SJSA1 (cell line): ENCODE results near the gene DNAJC17. TPM values are rescaled to one million over a fixed set of nuclear protein-coding genes. Genes with fewer than 3 reads are reported as not detected.

Source experiments
- DNase-seq, 2 experiments: peaks; one replicate each; pipeline ENCODE4 v3.0.0-alpha.2; 2015 to 2020; ENCODE audit warnings: low spot score in 2 of 2, low read depth in 1 of 2
- H3K27ac ChIP-seq: fragments of 250-450 bp; sonication (Bioruptor Pico); 2 replicates; pipeline ENCODE4 v1.5.1; 2020; ENCODE audit warnings: mild to moderate bottlenecking, moderate library complexity
- H3K27me3 ChIP-seq: fragments of 250-450 bp; sonication (Bioruptor Pico); replicated peaks from 2 replicates; pipeline ENCODE4 v1.5.1; 2020; ENCODE audit warnings: mild to moderate bottlenecking, moderate library complexity
- H3K36me3 ChIP-seq: fragments of 250-450 bp; sonication (Bioruptor Pico); 2 replicates; pipeline ENCODE4 v1.5.1; 2020; ENCODE audit warnings: mild to moderate bottlenecking
- H3K4me1 ChIP-seq: fragments of 250-450 bp; sonication (Bioruptor Pico); replicated peaks from 2 replicates; pipeline ENCODE4 v1.6.1; 2021; ENCODE audit warnings: mild to moderate bottlenecking
- H3K4me3 ChIP-seq: fragments of 250-450 bp; sonication (Bioruptor Pico); 2 replicates; pipeline ENCODE4 v1.5.1; 2020; ENCODE audit warnings: mild to moderate bottlenecking
- H3K9me3 ChIP-seq: fragments of 250-450 bp; sonication (Bioruptor Pico); replicated peaks from 2 replicates; pipeline ENCODE4 v1.5.1; 2020; ENCODE audit warnings: mild to moderate bottlenecking
- total RNA-seq: library from RNA; depleted of rRNA; stranded (reverse); fragments of >200 nt; shearing (Covaris generic); gene quantifications from 2 replicates; pipeline ENCODE4 v1.2.3, GENCODE V29; 2014

DNAJC17 gene
- total RNA-seq, 1 experiment from 2014 or later, result 51.7 TPM

DNA sequence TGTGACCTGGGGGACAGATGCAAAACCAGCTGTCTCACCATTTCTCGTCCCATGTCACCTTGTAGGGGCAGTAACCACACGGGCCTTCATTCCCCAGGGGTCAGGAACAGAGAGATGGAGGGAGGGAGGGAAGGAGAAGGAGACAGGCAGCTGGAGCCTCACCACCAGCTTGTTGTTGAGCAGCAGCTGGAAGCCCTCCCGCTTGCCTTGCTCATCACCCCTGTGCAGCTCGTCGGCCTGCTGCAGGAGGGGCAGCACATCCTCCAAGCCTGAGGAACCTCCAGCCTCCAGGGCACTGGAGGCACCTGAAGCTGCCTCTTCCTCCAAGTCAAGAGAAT lies 62.5 kb downstream of the DNAJC17 start:
- Histone ChIP-seq H3K27ac (no peak overlapping the region), H3K4me3 (no peak overlapping the region), H3K9me3 (no peaks in the 10 kb centered on the region), H3K27me3 (no peaks in the 10 kb centered on the region), H3K4me1 (no peaks in the 10 kb centered on the region), H3K36me3 (peaks cover 79% of the 10 kb centered on the region)
- no peak for DNase-seq

DNA sequence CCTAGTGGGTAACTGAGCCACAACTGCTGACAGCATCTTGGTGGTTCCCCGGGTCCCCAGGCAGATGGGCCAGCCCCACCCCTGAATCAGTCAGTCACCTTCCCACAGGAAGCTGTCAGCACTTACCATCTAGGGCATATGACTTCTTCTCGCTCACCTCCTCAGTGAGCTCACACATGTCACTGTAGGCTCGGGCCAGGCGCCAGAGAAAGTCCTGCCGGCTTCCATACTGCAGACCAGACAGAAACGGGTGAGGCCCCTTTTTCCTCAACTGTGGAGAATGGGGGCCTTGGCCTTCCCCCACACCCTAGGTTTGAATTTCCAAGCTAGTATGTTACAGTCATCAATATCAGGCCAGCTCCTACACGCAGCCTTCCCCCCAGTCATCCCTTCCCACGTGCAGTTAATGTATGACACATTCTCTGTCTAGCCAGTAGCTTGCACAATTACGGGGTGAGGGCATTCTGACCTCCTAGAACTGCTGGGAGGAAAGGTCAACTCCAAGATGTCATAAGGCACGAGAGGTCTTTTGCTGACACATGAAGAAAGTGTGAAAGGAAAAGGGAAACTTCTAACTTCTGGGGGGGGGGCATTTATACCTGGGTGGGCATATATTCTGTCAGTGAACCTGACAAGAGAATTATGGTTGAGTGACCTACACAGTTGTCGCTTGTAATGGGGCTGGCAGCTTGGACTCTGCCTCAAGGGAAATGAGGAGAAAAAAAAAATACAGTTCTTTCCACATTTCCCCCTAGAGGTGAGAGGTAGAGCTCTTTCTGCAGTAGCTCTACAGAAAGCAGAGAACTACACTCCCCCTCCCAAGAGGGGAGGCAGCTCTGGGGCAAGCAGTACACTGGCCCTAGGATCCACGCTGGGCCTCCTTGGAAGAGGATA lies 63.1 kb downstream of the DNAJC17 start:
- Histone ChIP-seq H3K4me3 (no peak overlapping the region), H3K27ac (no peak overlapping the region), H3K4me1 (no peaks in the 10 kb centered on the region), H3K9me3 (no peaks in the 10 kb centered on the region), H3K36me3 (peaks cover 79% of the 10 kb centered on the region), H3K27me3 (no peaks in the 10 kb centered on the region)
- DNase-seq, result no peak

DNA sequence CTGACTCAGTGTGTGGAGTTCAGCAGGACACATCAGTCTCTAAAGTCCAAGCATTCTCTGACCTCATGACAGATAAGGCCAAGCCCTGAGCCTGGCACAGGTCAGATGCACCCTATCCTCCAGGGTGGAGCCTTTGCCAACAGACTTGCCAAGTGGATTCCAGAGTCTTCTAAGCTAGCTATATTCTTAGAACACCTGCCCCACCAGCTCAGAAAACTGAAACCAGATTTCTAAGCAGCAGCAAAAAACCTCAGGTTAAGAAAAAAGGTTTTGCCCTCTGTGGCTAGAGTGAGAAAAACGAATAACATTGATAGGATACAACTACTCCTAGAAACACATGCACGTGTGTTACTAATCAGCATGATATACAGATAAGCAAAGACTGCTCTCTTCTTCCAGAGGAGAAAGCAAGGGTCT lies 63.8 kb downstream of the DNAJC17 start:
- no peak overlapping the region for H3K27ac ChIP-seq

DNA sequence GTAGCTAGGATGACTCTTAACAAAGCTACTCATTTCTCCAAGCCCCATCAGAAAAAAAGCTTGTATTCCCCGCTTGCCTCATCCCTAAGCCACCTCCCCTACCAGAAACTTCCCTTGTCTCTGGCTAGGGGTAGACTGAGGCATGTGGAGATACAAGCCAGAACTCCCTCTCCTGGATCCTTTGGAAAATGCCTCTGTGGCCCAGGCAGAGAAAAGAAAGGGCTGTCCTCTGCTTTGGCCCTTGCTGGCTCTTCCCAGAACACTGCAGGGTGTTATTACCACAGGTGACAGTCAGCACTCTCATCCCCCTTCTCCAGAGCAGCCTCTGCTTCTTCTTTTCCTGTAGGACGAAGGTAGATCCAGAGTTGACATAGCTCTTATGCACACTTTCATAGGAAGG lies 67.4 kb downstream of the DNAJC17 start:
- Histone ChIP-seq H3K27ac (no peak overlapping the region), H3K4me1 (no peaks in the 10 kb centered on the region), H3K27me3 (no peaks in the 10 kb centered on the region), H3K9me3 (no peaks in the 10 kb centered on the region), H3K36me3 (peaks cover 100% of the 10 kb centered on the region), H3K4me3 (no peak overlapping the region)
- DNase-seq, result no peak

More for the DNA sequence above, 63.8 kb downstream of the DNAJC17 start:
- Histone ChIP-seq H3K4me3 (no peak overlapping the region), H3K36me3 (peaks cover 83% of the 10 kb centered on the region), H3K27me3 (no peaks in the 10 kb centered on the region), H3K4me1 (no peaks in the 10 kb centered on the region), H3K9me3 (no peaks in the 10 kb centered on the region)
- no peak for DNase-seq

- no peak overlapping the region for H3K4me3 ChIP-seq
- peaks cover 98% of the 10 kb centered on the region for H3K36me3 ChIP-seq
- no peaks in the 10 kb centered on the region for H3K27me3 ChIP-seq
- DNase-seq, result no peak
- H3K27ac ChIP-seq, result no peak overlapping the region
- H3K4me1 ChIP-seq, result no peaks in the 10 kb centered on the region
- H3K9me3 ChIP-seq, result no peaks in the 10 kb centered on the region
Observed at GRCh38 chr15:40739047-40739446, 68.2 kb downstream of the DNAJC17 start.

DNA sequence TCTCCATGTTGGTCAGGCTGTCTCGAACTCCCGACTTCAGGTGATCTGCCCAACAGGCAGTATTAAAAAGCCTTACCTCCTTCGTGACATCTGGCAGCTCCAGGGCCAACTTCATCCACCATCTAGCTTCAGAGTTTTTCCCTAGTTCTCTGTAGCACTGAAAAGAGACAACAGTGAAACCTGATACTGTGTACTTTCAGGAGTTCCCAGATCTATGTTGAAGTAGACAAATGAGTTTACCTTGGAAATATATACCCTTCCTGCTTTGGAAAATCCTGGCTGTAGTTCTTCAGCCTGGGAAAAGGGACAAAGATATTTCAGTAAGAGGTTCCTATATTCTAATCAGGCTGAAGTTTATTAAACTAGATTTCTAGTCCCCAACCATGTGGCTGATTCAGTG lies 70.2 kb downstream of the DNAJC17 start:
- no peak for DNase-seq
- H3K36me3 ChIP-seq, result peaks cover 98% of the 10 kb centered on the region

DNA sequence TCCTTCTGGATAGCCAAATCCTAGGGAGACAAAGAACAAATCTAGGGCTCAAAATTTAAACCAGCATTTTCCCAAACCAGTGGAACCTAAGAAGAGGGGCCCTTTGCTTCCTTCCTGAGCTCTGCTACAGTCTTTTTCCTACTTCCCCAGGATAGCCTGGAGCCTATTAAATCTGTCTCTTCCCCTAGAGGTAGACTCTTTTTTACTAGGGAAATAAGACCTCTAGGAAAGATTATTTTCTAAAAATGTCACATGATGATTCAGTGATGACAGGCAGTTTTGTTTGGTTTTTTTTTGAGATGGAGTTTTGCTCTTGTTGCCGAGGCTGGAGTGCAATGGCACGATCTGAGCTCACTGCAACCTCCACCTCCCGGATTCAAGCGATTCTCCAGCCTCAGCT lies 70.7 kb downstream of the DNAJC17 start:
- no peak overlapping the region for H3K27ac ChIP-seq
- H3K4me3 ChIP-seq, result no peak overlapping the region
- DNase-seq, result no peak
- no peaks in the 10 kb centered on the region for H3K9me3 ChIP-seq
- H3K4me1 ChIP-seq, result no peaks in the 10 kb centered on the region
- H3K36me3 ChIP-seq, result peaks cover 98% of the 10 kb centered on the region
- H3K27me3 ChIP-seq, result no peaks in the 10 kb centered on the region

More for the DNA sequence above, 70.2 kb downstream of the DNAJC17 start:
- H3K4me1 ChIP-seq, result no peaks in the 10 kb centered on the region
- H3K9me3 ChIP-seq, result no peaks in the 10 kb centered on the region
- H3K27ac ChIP-seq, result no peak overlapping the region
- H3K4me3 ChIP-seq, result no peak overlapping the region
- H3K27me3 ChIP-seq, result no peaks in the 10 kb centered on the region

GRCh38 chr15:40731034-40731433 lies 76.2 kb downstream of the DNAJC17 start:
- H3K27me3 ChIP-seq, result no peaks in the 10 kb centered on the region
- no peak overlapping the region for H3K4me3 ChIP-seq
- H3K36me3 ChIP-seq, result peaks cover 77% of the 10 kb centered on the region
- DNase-seq, result no peak
- no peaks in the 10 kb centered on the region for H3K4me1 ChIP-seq
- no peak overlapping the region for H3K27ac ChIP-seq
- H3K9me3 ChIP-seq, result no peaks in the 10 kb centered on the region

- no peak overlapping the region for H3K4me3 ChIP-seq
- peaks cover 56% of the 10 kb centered on the region for H3K36me3 ChIP-seq
- H3K4me1 ChIP-seq, result no peaks in the 10 kb centered on the region
- H3K27me3 ChIP-seq, result no peaks in the 10 kb centered on the region
- no peak overlapping the region for H3K27ac ChIP-seq
- no peak for DNase-seq
- H3K9me3 ChIP-seq, result no peaks in the 10 kb centered on the region
Observed at GRCh38 chr15:40723919-40724318, 83.4 kb downstream of the DNAJC17 start.

DNA sequence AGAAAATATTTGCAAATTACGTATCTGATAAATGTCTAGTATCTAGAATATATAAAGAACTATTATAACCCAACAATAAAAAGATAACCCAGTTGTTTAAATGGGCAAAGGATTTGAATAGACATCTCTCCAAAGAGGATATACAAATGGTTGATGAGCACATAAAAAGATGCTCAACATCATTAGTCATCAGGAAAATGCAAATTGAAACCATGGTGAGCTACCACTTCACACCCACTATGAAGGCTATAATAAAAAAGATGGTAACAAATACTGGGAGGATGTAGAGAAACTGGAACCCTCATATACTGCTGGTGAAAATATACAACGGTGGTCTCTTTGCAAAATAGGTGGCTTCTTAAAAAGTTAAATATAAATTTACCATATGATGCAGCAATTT lies 84.3 kb downstream of the DNAJC17 start:
- H3K4me3 ChIP-seq, result no peak overlapping the region
- H3K9me3 ChIP-seq, result no peaks in the 10 kb centered on the region
- no peak for DNase-seq
- H3K27me3 ChIP-seq, result no peaks in the 10 kb centered on the region
- no peak overlapping the region for H3K27ac ChIP-seq
- no peaks in the 10 kb centered on the region for H3K4me1 ChIP-seq
- peaks cover 54% of the 10 kb centered on the region for H3K36me3 ChIP-seq

DNA sequence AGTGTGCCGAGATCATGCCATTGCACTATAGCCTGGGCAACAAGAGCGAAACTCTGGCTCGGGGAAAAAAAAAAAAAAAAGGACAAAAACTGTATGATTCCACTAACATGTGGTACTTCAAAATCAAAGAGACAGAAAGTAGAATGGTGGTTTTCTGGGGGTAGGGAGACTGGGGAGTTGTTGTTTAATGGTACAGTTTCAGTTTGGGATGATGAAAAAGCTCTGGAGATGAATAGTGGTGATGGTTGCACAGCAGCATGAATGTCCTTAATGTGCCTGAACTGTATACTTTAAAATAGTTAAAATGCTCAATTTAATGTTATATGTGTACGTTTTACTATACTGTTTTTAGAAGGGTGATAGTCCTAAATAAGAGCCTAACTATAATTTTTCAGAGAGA lies 84.9 kb downstream of the DNAJC17 start:
- Histone ChIP-seq H3K4me1 (no peaks in the 10 kb centered on the region), H3K27me3 (no peaks in the 10 kb centered on the region), H3K27ac (no peak overlapping the region), H3K4me3 (no peak overlapping the region), H3K36me3 (peaks cover 58% of the 10 kb centered on the region), H3K9me3 (no peaks in the 10 kb centered on the region)
- DNase-seq, result no peak

GRCh38 chr15:40721701-40722100 lies 85.6 kb downstream of the DNAJC17 start:
- Histone ChIP-seq H3K27me3 (no peaks in the 10 kb centered on the region), H3K27ac (no peak overlapping the region), H3K36me3 (peaks cover 63% of the 10 kb centered on the region), H3K4me3 (no peak overlapping the region), H3K4me1 (no peaks in the 10 kb centered on the region), H3K9me3 (no peaks in the 10 kb centered on the region)
- no peak for DNase-seq

GRCh38 chr15:40716165-40716564 lies 91.1 kb downstream of the DNAJC17 start:
- no peak overlapping the region for H3K27ac ChIP-seq
- H3K4me3 ChIP-seq, result no peak overlapping the region
- H3K36me3 ChIP-seq, result peaks cover 75% of the 10 kb centered on the region
- H3K4me1 ChIP-seq, result no peaks in the 10 kb centered on the region
- no peaks in the 10 kb centered on the region for H3K9me3 ChIP-seq
- H3K27me3 ChIP-seq, result no peaks in the 10 kb centered on the region
- DNase-seq, result no peak
